Breast epithelium (tissue), 4 donors: Measurements from ENCODE around the gene ADGRG3. TPM values are rescaled to one million over a fixed set of nuclear protein-coding genes. Genes with fewer than 3 reads are reported as not detected.

Experiments used
- DNase-seq, 2 donors: peaks; one replicate each; pipeline ENCODE4 v3.0.0-alpha.2; 2019; ENCODE audit warnings: low spot score in 2 of 2
- H3K27ac ChIP-seq, 2 donors: fragments of 200-600 bp; sonication (generic) in 1 of 2; one replicate each; pipeline ENCODE4 v1.5.1; 2016 to 2019; ENCODE audit warnings: mild to moderate bottlenecking in 1 of 2
- H3K27me3 ChIP-seq, 2 donors: fragments of 200-600 bp; sonication (generic) in 1 of 2; one replicate each; pipeline versions ENCODE4 v1.5.1 to v1.6.0; 2017 to 2019; ENCODE audit warnings: control low read depth in 1 of 2, mild to moderate bottlenecking in 1 of 2
- H3K36me3 ChIP-seq: fragments of 200-600 bp; one replicate; pipeline ENCODE4 v1.5.1; 2019
- H3K4me1 ChIP-seq, 2 donors: fragments of 200-600 bp; sonication (generic); one replicate each; pipeline ENCODE4 v1.5.1; 2016 to 2019; ENCODE audit warnings: control low read depth in 1 of 2
- H3K4me3 ChIP-seq, 3 donors: fragments of 200-600 bp; sonication (generic); 1 replicate in 2 of 3; 2 replicates in 1 of 3; pipeline ENCODE4 v1.5.1; 2016 to 2019; ENCODE audit warnings: mild to moderate bottlenecking in 3 of 3, moderate library complexity in 2 of 3
- H3K9me3 ChIP-seq, 2 donors: fragments of 200-600 bp; sonication (generic) in 1 of 2; one replicate each; pipeline ENCODE4 v1.5.1; 2016 to 2019; ENCODE audit warnings: control low read depth in 1 of 2
- CTCF ChIP-seq, 3 donors: fragments of 450-650 bp; IDR thresholded peaks; one replicate each; pipeline ENCODE4 v1.5.1; 2016 to 2017; ENCODE audit warnings: antibody characterized with exemption in 3 of 3, mild to moderate bottlenecking in 3 of 3, moderate library complexity in 3 of 3
- POLR2A ChIP-seq: fragments of 450-650 bp; IDR thresholded peaks from one replicate; pipeline ENCODE4 v1.6.1; 2016; ENCODE audit warnings: antibody characterized with exemption, mild to moderate bottlenecking, moderate library complexity
- POLR2AphosphoS5 ChIP-seq, 3 donors: sonication (generic); formaldehyde crosslinking; IDR thresholded peaks; one replicate each; pipeline ENCODE4 v1.6.1; 2017; ENCODE audit warnings: antibody characterized with exemption in 3 of 3
- intact Hi-C: fragments of 100-400 bp; cut with DNase I; formaldehyde crosslinking; loops from one replicate; pipeline ENCODE4 v1.15.1; 2023; ENCODE audit warnings: low total_unique reads
- total RNA-seq, 3 donors: library from RNA; depleted of rRNA; stranded (reverse); fragments of >200 nt; gene quantifications; one replicate each; pipeline ENCODE4 v1.1.0, GENCODE V29; 2016

ADGRG3 gene
- total RNA-seq, 3 donors from 2014 or later = 0.64 to 5.2 (median 1.6) TPM

GRCh38 chr16:57676553-57677085 is 8.5 kb downstream of the ADGRG3 start:
- Histone ChIP-seq H3K27ac (peak overlapping the region in 1 of 2 donors; percentile 66), H3K27me3 (no peaks in the 10 kb centered on the region), H3K4me3 (no peak overlapping the region), H3K9me3 (no peaks in the 10 kb centered on the region), H3K4me1 (peaks cover 0 to 6% of the 10 kb centered on the region in 2 donors), H3K36me3 (no peaks in the 10 kb centered on the region)
- TF ChIP-seq POLR2AphosphoS5 (IDR thresholded peaks at IDR 0.05) = no peak
- no peak for DNase-seq
- intact Hi-C loops = no loop called here

- Histone ChIP-seq H3K36me3 (no peaks in the 10 kb centered on the region), H3K27me3 (no peaks in the 10 kb centered on the region), H3K9me3 (no peaks in the 10 kb centered on the region), H3K4me3 (no peak overlapping the region), H3K4me1 (peaks cover 0 to 6% of the 10 kb centered on the region in 2 donors), H3K27ac (peak overlapping the region; percentile 52 to 66)
- peak; percentile 88 to 89 for DNase-seq
- intact Hi-C loops = no loop called here
- TF ChIP-seq CTCF (IDR thresholded peaks at IDR 0.05) (no peak), POLR2AphosphoS5 (IDR thresholded peaks at IDR 0.05) (peak; percentile 14 to 63 (median 55)), POLR2A (no peak)
These were observed 9.7 kb downstream of the ADGRG3 start for GRCh38 chr16:57677622-57678369.

- intact Hi-C loops = no loop called here
- no peak overlapping the region for H3K27ac ChIP-seq
- no peaks in the 10 kb centered on the region for H3K36me3 ChIP-seq
- no peaks in the 10 kb centered on the region for H3K27me3 ChIP-seq
- no peaks in the 10 kb centered on the region for H3K9me3 ChIP-seq
- DNase-seq = no peak
- peaks cover 0 to 6% of the 10 kb centered on the region in 2 donors for H3K4me1 ChIP-seq
- H3K4me3 ChIP-seq = no peak overlapping the region
- TF ChIP-seq POLR2AphosphoS5 (IDR thresholded peaks at IDR 0.05) (no peak), CTCF (IDR thresholded peaks at IDR 0.05) (no peak), POLR2A (no peak)
These were observed 10.9 kb downstream of the ADGRG3 start for GRCh38 chr16:57679016-57679415.

- TF ChIP-seq POLR2AphosphoS5 (IDR thresholded peaks at IDR 0.05) = no peak
- H3K9me3 ChIP-seq = no peaks in the 10 kb centered on the region
- H3K36me3 ChIP-seq = no peaks in the 10 kb centered on the region
- H3K27ac ChIP-seq = no peak overlapping the region
- intact Hi-C loops = no loop called here
- no peak for DNase-seq
- H3K4me1 ChIP-seq = peaks cover 0 to 6% of the 10 kb centered on the region in 2 donors
- no peak overlapping the region for H3K4me3 ChIP-seq
- no peaks in the 10 kb centered on the region for H3K27me3 ChIP-seq
These were observed 11.8 kb downstream of the ADGRG3 start for GRCh38 chr16:57679767-57680482.

GRCh38 chr16:57680842-57681375 is 12.8 kb downstream of the ADGRG3 start:
- DNase-seq = no peak
- intact Hi-C loops = no loop called here
- Histone ChIP-seq H3K36me3 (no peaks in the 10 kb centered on the region), H3K4me1 (peaks cover 0 to 6% of the 10 kb centered on the region in 2 donors), H3K27me3 (no peaks in the 10 kb centered on the region), H3K27ac (no peak overlapping the region), H3K9me3 (no peaks in the 10 kb centered on the region), H3K4me3 (no peak overlapping the region)
- TF ChIP-seq POLR2A = no peak
- no peak for TF ChIP-seq POLR2AphosphoS5 (IDR thresholded peaks at IDR 0.05)
- TF ChIP-seq CTCF (IDR thresholded peaks at IDR 0.05) = no peak
